Gastrocnemius medialis (tissue), 4 donors: ENCODE measurements around the gene UPF3A. TPM values are rescaled to one million over a fixed set of nuclear protein-coding genes. Genes with fewer than 3 reads are reported as not detected.
"Not testable (repeated sequence)": the region's sequence is repeated elsewhere in the genome, so short reads cannot be mapped to it uniquely, and the experiment has no call there.

ENCODE experiments used
- ATAC-seq, 2 donors: fragments of 150-250 bp; one replicate each; pipeline ENCODE4 v1.9.1; 2016
- DNase-seq, 2 donors: peaks; one replicate each; pipeline ENCODE4 v3.0.0-alpha.2; 2019
- H3K27ac ChIP-seq, 4 donors: fragments of 200-600 bp; sonication (generic); 1 replicate in 1 of 4; 2 replicates in 3 of 4; pipeline ENCODE4 v1.5.1; 2016 to 2018; ENCODE audit warnings: mild to moderate bottlenecking in 2 of 4, moderate library complexity in 1 of 4
- H3K27me3 ChIP-seq, 3 donors: fragments of 200-600 bp; sonication (generic) in 2 of 3; 1 replicate in 1 of 3; 2 replicates in 2 of 3; pipeline versions ENCODE4 v1.5.1 to v1.6.0; 2016 to 2019; ENCODE audit warnings: mild to moderate bottlenecking in 1 of 3, moderate library complexity in 1 of 3
- H3K36me3 ChIP-seq, 2 donors: fragments of 200-600 bp; sonication (generic) in 1 of 2; one replicate each; pipeline ENCODE4 v1.5.1; 2017 to 2018
- H3K4me1 ChIP-seq, 2 donors: fragments of 200-600 bp; sonication (generic) in 1 of 2; one replicate each; pipeline ENCODE4 v1.5.1; 2016 to 2017; ENCODE audit warnings: mild to moderate bottlenecking in 2 of 2
- H3K4me3 ChIP-seq, 4 donors: fragments of 200-600 bp; sonication (generic) in 3 of 4; 1 replicate in 1 of 4; 2 replicates in 3 of 4; pipeline ENCODE4 v1.5.1; 2016 to 2019; ENCODE audit warnings: mild to moderate bottlenecking in 2 of 4
- H3K9me3 ChIP-seq, 3 donors: fragments of 200-600 bp; sonication (generic) in 2 of 3; 1 replicate in 1 of 3; 2 replicates in 2 of 3; pipeline ENCODE4 v1.5.1; 2016 to 2019
- CTCF ChIP-seq, 5 experiments: fragments of 450-650 bp in 3 of 5; fragments of 200-600 bp in 2 of 5; sonication (generic) in 2 of 5; IDR thresholded peaks in 4 of 5; conservative IDR thresholded peaks in 1 of 5; 1 replicate in 4 of 5; 2 replicates in 1 of 5; pipeline ENCODE4 v1.5.1; 2016 to 2019; ENCODE audit warnings: antibody characterized with exemption in 5 of 5, mild to moderate bottlenecking in 3 of 5, moderate library complexity in 3 of 5
- POLR2A ChIP-seq, 2 donors: fragments of 450-650 bp; IDR thresholded peaks; one replicate each; pipeline ENCODE4 v1.6.1; 2017; ENCODE audit warnings: antibody characterized with exemption in 2 of 2, mild to moderate bottlenecking in 2 of 2, moderate library complexity in 2 of 2
- in situ Hi-C, 4 donors: fragments of 200-750 bp; cut with MboI; loops; one replicate each; pipeline versions ENCODE4 v1.15.0 to v1.8.0; 2017; ENCODE audit warnings: low sequenced_read_pairs in 4 of 4
- intact Hi-C: fragments of 100-400 bp; cut with DNase I; formaldehyde crosslinking; loops from one replicate; pipeline ENCODE4 v1.15.1; 2023; ENCODE audit warnings: low total_unique reads
- total RNA-seq, 4 donors: library from RNA; depleted of rRNA; stranded (reverse); fragments of >200 nt; gene quantifications; one replicate each; pipeline versions ENCODE4 v1.1.0 to v1.2.3, GENCODE V29; 2016

The UPF3A gene
- total RNA-seq, 4 donors from 2014 or later, result 9.1 to 43.9 (median 24.0) TPM

DNA sequence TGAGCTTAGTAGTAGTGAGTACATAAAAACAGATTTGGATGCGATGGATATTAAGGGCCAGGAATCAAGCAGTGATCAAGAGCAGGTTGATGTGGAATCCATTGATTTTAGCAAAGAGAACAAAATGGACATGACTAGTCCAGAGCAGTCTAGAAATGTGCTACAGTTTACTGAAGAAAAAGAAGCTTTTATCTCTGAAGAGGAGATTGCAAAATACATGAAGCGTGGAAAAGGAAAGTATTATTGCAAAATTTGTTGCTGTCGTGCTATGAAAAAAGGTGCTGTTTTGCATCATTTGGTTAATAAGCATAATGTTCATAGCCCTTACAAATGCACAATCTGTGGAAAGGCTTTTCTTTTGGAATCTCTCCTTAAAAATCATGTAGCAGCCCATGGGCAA, 44.3 kb downstream of the UPF3A start:
- TF ChIP-seq CTCF (IDR thresholded peaks at IDR 0.05 in 4 of 5, conservative IDR thresholded peaks at IDR 0.05 in 1 of 5), result no peak
- TF ChIP-seq POLR2A (IDR thresholded peaks at IDR 0.05), result no peak
- intact Hi-C loops, result no loop called here
- Histone ChIP-seq H3K4me1 (no peaks in the 10 kb centered on the region), H3K27me3 (no peaks in the 10 kb centered on the region), H3K9me3 (no peaks in the 10 kb centered on the region), H3K27ac (no peak overlapping the region), H3K4me3 (no peak overlapping the region), H3K36me3 (peaks cover 0 to 59% of the 10 kb centered on the region in 2 donors)
- no peak for DNase-seq
- in situ Hi-C loops, result no loop called here
- ATAC-seq, result no peak

- H3K36me3 ChIP-seq, result peaks cover 0 to 41% of the 10 kb centered on the region in 2 donors
Observed at GRCh38 chr13:114328034-114328433, 46.6 kb downstream of the UPF3A start.

GRCh38 chr13:114328595-114328994, 47.2 kb downstream of the UPF3A start:
- DNase-seq, result no peak
- H3K27ac ChIP-seq, result no peak overlapping the region
- H3K4me3 ChIP-seq, result no peak overlapping the region
- no peaks in the 10 kb centered on the region for H3K27me3 ChIP-seq
- H3K9me3 ChIP-seq, result no peaks in the 10 kb centered on the region
- ATAC-seq, result no peak
- TF ChIP-seq POLR2A (IDR thresholded peaks at IDR 0.05) (no peak), CTCF (IDR thresholded peaks at IDR 0.05 in 4 of 5, conservative IDR thresholded peaks at IDR 0.05 in 1 of 5) (no peak)
- intact Hi-C loops, result no loop called here
- peaks cover 0 to 35% of the 10 kb centered on the region in 2 donors for H3K36me3 ChIP-seq
- no peaks in the 10 kb centered on the region for H3K4me1 ChIP-seq
- in situ Hi-C loops, result no loop called here

More at GRCh38 chr13:114328034-114328433, 46.6 kb downstream of the UPF3A start:
- no peaks in the 10 kb centered on the region for H3K27me3 ChIP-seq
- ATAC-seq (no peak), DNase-seq (no peak)
- no peaks in the 10 kb centered on the region for H3K9me3 ChIP-seq
- in situ Hi-C loops, result no loop called here
- intact Hi-C loops, result no loop called here
- no peak overlapping the region for H3K4me3 ChIP-seq
- TF ChIP-seq CTCF (IDR thresholded peaks at IDR 0.05 in 4 of 5, conservative IDR thresholded peaks at IDR 0.05 in 1 of 5) (no peak), POLR2A (IDR thresholded peaks at IDR 0.05) (no peak)
- H3K27ac ChIP-seq, result no peak overlapping the region
- no peaks in the 10 kb centered on the region for H3K4me1 ChIP-seq

DNA sequence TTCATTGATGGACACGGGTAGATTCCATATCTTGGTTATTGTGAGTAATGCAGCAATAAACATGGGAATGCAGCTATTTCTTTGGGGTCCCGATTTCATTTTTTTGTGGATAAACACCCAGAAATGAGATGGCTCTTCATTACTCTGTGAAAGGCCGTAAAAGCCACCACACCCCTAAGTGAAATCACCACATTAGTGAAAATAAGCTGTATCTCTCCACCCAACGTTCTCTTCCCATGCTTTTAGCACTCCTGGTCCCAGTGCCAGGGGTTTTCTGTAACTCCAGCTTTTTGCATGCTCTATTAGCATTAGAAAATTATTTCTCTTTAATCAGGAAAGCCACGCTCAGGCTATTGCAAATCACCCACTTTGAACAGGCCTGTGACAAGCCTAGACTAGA, 48.7 kb downstream of the UPF3A start:
- Histone ChIP-seq H3K4me1 (no peaks in the 10 kb centered on the region), H3K27ac (no peak overlapping the region), H3K36me3 (peaks cover 0 to 20% of the 10 kb centered on the region in 2 donors), H3K4me3 (no peak overlapping the region), H3K27me3 (no peaks in the 10 kb centered on the region), H3K9me3 (no peaks in the 10 kb centered on the region)
- intact Hi-C loops (no loop called here), in situ Hi-C loops (no loop called here)
- ATAC-seq (no peak), DNase-seq (no peak)
- TF ChIP-seq CTCF (IDR thresholded peaks at IDR 0.05 in 4 of 5, conservative IDR thresholded peaks at IDR 0.05 in 1 of 5), result no peak
- no peak for TF ChIP-seq POLR2A (IDR thresholded peaks at IDR 0.05)

- DNase-seq, H3K36me3 ChIP-seq, in situ Hi-C loops, H3K4me1 ChIP-seq, ATAC-seq, H3K27me3 ChIP-seq, H3K27ac ChIP-seq, H3K4me3 ChIP-seq, H3K9me3 ChIP-seq, intact Hi-C loops: not testable (repeated sequence)
Observed at GRCh38 chr13:114333881-114334280, 52.5 kb downstream of the UPF3A start.
